Muscle layer of colon (tissue), 2 donors: ENCODE measurements around the gene RRP1B.
"Not testable (repeated sequence)": the region's sequence is repeated elsewhere in the genome, so short reads cannot be mapped to it uniquely, and the experiment has no call there.

Source experiments
- H3K27ac ChIP-seq: one replicate; pipeline ENCODE4 v1.7.0; 2013; ENCODE audit warnings: low read depth, mild to moderate bottlenecking, low read length, moderate library complexity
- H3K27me3 ChIP-seq, 2 donors: one replicate each; pipeline ENCODE4 v1.7.0; 2013; ENCODE audit warnings: low read length in 2 of 2, mild to moderate bottlenecking in 2 of 2; ENCODE audit not compliant: insufficient read depth in 2 of 2, control insufficient read depth in 1 of 2
- H3K36me3 ChIP-seq: one replicate; pipeline ENCODE4 v1.7.0; 2013; ENCODE audit warnings: mild to moderate bottlenecking, low read length; ENCODE audit not compliant: insufficient read depth
- H3K4me1 ChIP-seq: one replicate; pipeline ENCODE4 v1.7.0; 2013; ENCODE audit warnings: mild to moderate bottlenecking, low read length; ENCODE audit not compliant: insufficient read depth
- H3K4me3 ChIP-seq, 2 donors: one replicate each; pipeline ENCODE4 v1.7.0; 2013; ENCODE audit warnings: low read length in 2 of 2, low read depth in 1 of 2, mild to moderate bottlenecking in 1 of 2, moderate library complexity in 1 of 2
- H3K9ac ChIP-seq: one replicate; pipeline ENCODE4 v1.7.0; 2013; ENCODE audit warnings: low read length
- H3K9me3 ChIP-seq: one replicate; pipeline ENCODE4 v1.7.0; 2013; ENCODE audit warnings: mild to moderate bottlenecking, low read length
- donor health status: abdominal sarcoma.
- donor health status: Adenocarcinoma of cecum.

RRP1B gene, protein sequence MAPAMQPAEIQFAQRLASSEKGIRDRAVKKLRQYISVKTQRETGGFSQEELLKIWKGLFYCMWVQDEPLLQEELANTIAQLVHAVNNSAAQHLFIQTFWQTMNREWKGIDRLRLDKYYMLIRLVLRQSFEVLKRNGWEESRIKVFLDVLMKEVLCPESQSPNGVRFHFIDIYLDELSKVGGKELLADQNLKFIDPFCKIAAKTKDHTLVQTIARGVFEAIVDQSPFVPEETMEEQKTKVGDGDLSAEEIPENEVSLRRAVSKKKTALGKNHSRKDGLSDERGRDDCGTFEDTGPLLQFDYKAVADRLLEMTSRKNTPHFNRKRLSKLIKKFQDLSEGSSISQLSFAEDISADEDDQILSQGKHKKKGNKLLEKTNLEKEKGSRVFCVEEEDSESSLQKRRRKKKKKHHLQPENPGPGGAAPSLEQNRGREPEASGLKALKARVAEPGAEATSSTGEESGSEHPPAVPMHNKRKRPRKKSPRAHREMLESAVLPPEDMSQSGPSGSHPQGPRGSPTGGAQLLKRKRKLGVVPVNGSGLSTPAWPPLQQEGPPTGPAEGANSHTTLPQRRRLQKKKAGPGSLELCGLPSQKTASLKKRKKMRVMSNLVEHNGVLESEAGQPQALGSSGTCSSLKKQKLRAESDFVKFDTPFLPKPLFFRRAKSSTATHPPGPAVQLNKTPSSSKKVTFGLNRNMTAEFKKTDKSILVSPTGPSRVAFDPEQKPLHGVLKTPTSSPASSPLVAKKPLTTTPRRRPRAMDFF

DNA sequence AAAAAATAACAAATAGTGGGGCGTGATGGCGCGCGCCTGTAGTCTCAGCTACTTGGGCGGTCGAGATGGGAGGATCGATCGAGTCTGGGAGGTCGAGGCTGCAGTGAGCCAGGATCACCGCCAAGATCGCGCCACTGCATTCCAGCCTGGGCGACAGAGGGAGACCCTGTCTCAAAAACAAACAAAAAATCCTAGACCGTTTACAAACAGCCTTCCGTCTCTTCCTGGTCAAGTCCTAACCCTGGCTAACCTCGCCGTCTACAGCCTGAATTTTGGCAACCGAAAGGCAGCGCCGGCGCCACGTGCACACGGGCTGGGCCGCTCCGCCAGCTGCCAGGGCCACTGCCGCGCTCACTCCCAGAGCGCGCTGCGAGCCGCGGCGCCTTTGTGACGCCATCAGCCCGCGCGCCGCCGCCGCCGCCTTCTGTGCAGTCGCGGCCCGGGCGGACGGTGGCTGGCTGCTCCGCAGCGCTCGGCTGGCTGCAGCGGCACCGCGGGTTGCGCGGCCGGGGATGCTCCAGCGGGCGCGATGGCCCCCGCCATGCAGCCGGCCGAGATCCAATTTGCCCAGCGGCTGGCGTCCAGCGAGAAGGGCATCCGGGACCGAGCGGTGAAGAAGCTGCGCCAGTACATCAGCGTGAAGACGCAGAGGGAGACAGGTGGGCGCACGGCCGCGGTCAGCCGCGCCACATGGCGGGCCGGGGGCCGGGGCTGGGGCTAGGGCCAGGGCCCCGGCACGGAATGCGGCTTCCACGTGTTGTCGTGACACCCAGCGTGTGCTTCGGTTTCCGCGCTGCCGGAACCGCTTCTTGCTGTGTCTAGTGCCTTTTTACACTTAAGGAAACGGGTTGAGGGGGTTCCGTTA is at the start of gene RRP1B, which contains the start of gene HSF2BP:
Gene RRP1B (plus strand): TSS at position 425 of the 865 bp plus-strand sequence. CDS start 105 bp downstream, at position 530.
Gene HSF2BP (minus strand): TSS at position 353 of the 865 bp plus-strand sequence. CDS start 1,392 bp downstream, outside the sequence.
- Histone ChIP-seq H3K9ac (peak within 1 kb of the TSS; percentile 91), H3K4me3 (peak within 1 kb of the TSS; percentile 92 to 99), H3K27me3 (no peaks in the 10 kb centered on the region), H3K36me3 (no peaks in the 10 kb centered on the region), H3K4me1 (peaks cover 11% of the 10 kb centered on the region), H3K9me3 (no peaks in the 10 kb centered on the region), H3K27ac (peak within 1 kb of the TSS; percentile 94)

DNA sequence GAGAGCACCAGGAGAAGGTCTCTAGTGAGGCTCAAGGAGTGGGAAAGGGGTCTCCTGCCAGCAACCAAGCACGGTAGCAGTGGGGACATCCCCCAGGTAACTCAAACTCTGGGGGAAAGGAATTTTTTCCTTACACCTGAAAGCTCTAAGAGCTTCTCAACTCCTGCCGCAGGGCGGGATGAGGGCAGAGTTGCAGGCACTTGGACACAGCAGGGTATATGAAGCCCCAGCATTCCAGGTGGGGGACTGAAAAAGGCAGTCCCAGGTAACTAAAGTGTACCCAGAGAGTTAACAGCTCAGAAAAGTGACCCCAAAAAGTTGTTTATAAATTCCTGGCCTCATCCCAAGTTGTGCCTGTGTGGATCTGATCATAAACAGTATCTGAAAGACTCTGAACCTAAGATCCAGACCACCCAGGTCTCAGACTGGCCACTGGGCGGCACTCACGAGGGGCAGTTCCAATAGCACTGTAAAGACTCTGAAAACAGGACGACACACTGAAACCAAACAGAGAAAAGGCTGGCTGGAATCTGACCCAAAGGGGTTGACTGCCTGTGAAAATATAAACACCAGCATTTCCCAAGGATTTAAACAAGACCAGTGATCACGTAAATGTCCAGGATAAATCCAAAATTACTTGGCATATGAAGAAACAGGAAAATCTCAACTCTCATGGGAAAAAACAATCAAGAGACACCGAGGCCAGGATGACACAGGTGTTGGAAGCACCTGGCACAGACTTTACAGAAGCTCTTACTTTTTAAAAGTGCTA is 47.6 kb upstream of the RRP1B start:
- H3K27me3 ChIP-seq: no peaks in the 10 kb centered on the region
- no peaks in the 10 kb centered on the region for H3K9me3 ChIP-seq
- peaks cover 23% of the 10 kb centered on the region for H3K4me1 ChIP-seq
- H3K36me3 ChIP-seq: no peaks in the 10 kb centered on the region
- peak overlapping the region in 1 of 2 donors; percentile 21 for H3K4me3 ChIP-seq
- no peak overlapping the region for H3K27ac ChIP-seq
- H3K9ac ChIP-seq: no peak overlapping the region

DNA sequence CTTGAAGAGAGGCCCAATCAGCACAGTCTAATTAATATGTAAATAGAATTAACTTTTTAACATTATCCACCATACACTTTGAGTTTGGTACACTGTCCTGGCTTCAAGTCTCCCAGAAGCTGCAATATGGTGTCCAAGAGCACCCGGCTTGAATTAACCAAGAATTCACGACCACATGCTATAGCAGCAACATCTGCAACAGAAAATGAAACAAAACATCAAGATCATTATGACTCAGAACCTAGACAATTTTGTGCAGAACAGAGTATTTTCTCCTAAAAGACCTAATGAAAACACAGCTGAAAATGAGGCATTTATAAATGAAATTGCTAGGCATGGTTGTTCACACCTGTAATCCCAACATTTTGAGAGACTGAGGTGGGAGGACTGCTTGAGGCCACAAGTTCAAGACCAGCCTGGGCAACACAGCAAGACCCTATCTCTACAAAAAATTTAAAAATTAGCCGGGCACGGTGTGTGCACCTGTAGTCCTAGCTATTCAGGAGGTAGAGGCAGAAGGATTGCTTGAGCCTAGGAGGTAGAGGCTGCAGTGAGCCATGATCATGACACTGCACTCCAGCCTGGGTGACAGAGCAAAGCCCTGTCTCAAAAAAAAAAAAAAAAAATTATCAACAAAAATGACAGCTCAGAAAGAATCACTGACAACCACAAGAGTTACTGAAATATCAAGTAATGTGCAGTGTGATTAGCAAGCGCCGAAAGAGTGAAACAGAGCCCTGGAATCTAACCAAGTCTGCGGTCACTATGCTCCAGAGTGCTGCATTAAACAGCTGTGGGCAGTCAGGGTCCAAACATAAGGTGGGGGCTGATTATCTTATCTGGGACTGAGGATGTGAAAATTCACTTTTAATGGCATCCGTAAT is 45.4 kb upstream of the RRP1B start:
- no peaks in the 10 kb centered on the region for H3K36me3 ChIP-seq
- no peaks in the 10 kb centered on the region for H3K9me3 ChIP-seq
- H3K4me1 ChIP-seq: peaks cover 23% of the 10 kb centered on the region
- no peak overlapping the region for H3K9ac ChIP-seq
- H3K27me3 ChIP-seq: no peaks in the 10 kb centered on the region
- no peak overlapping the region for H3K27ac ChIP-seq
- no peak overlapping the region for H3K4me3 ChIP-seq

DNA sequence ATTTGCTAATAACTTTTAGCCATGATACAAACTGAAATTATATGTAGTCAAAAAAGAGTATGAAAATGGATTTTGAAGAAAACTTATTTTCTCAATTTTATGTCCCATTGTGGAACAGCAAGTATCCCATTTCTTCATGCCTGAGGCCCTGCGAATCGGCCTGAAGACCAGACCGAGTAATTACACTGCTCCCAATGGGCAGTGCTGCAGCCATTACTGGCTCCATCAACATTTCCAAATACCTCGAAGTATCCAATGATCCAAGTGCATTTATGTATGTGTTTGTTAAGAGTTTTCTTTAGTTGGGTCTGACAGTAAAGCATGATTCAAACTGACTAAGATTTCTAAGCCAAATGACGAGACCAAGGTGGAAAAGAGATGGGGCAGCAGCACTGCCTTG is 44.5 kb upstream of the RRP1B start:
- Histone ChIP-seq H3K27me3 (no peaks in the 10 kb centered on the region), H3K4me3 (no peak overlapping the region), H3K4me1 (peaks cover 14% of the 10 kb centered on the region), H3K27ac (no peak overlapping the region), H3K36me3 (no peaks in the 10 kb centered on the region), H3K9me3 (no peaks in the 10 kb centered on the region), H3K9ac (no peak overlapping the region)

DNA sequence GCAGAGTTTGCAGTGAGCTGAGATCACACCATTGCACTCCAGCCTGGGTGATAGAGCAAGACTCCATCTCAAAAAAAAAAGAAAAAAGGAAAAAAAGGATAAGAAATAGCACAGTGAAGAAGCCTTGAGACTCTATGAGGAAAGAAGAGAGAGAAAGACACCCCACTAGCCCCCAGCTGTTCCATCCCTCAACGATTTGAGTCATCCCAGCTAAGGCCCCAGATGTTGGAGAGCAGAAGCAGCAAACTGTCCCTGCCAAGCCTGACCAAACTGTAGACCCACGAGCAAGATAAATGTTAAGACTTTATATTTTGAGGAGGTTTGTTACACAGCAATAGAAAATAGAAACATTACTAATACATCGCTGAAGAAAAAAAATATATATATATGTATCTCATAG is 42.5 kb upstream of the RRP1B start:
- not testable (repeated sequence) for H3K4me1 ChIP-seq, H3K27me3 ChIP-seq, H3K27ac ChIP-seq, H3K36me3 ChIP-seq, H3K4me3 ChIP-seq, H3K9me3 ChIP-seq, H3K9ac ChIP-seq

DNA sequence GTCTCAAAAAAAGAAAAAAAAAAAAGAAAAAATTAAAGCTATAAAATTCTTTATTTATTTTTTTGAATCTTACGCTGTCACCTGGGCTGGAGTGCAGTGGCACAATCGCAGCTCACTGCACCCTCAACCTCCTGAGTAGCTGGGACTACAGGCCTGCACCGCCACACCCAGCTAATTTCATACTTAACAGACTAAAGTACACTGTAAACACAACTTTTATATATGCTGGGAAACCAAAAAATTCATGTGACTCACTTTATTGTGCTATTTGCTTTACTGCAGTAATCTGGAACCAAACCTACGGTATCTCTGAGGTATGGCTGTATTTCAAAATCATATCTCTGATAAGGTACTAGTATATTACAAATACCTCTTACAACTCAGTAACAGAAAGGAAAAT is 40.4 kb upstream of the RRP1B start:
- no peak overlapping the region for H3K9ac ChIP-seq
- H3K27ac ChIP-seq: no peak overlapping the region
- H3K9me3 ChIP-seq: peaks cover 5% of the 10 kb centered on the region
- H3K4me3 ChIP-seq: no peak overlapping the region
- H3K27me3 ChIP-seq: no peaks in the 10 kb centered on the region
- H3K36me3 ChIP-seq: no peaks in the 10 kb centered on the region
- H3K4me1 ChIP-seq: no peaks in the 10 kb centered on the region

DNA sequence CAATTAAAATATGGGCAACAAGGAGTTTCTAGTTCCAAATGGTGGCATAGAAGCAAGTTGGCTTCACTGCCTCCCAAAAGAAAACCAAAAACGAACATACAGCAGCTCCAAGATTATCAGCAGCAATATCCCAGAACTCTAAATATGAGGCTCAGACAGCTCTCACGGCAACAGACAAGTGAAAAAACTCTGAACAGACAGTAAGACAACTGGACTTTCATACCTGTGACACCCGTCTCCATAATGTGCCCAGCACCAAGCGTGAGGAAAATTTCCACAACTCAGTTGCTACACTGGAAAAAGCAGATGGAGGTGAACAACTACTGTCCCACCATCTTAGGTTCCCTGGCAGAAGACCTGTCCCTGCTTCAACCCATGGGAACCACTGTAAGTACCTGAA is 40.0 kb upstream of the RRP1B start:
- H3K9me3 ChIP-seq: peaks cover 5% of the 10 kb centered on the region
- no peak overlapping the region for H3K4me3 ChIP-seq
- H3K36me3 ChIP-seq: no peaks in the 10 kb centered on the region
- no peaks in the 10 kb centered on the region for H3K27me3 ChIP-seq
- H3K4me1 ChIP-seq: no peaks in the 10 kb centered on the region
- H3K9ac ChIP-seq: no peak overlapping the region
- no peak overlapping the region for H3K27ac ChIP-seq

DNA sequence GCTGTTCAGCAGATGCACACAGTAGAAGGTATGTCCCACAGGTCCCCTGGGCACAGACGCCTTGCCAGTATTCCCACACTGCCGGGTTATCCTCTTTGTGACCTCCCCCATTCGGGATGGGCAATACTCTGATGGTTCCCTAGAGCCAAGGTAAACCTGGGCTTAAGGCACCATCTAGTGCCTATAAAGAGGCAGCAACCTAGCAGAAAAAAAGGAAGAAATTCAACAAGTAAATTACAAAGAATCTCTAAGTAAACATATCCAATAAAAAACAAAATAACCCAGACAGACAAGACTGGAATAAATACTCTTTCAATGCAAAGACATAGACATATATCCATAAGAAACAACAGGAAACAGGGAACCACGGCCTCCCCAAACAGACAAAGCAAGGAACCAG is 39.5 kb upstream of the RRP1B start:
- no peak overlapping the region for H3K9ac ChIP-seq
- H3K9me3 ChIP-seq: peaks cover 5% of the 10 kb centered on the region
- no peaks in the 10 kb centered on the region for H3K27me3 ChIP-seq
- no peaks in the 10 kb centered on the region for H3K36me3 ChIP-seq
- H3K4me1 ChIP-seq: no peaks in the 10 kb centered on the region
- H3K4me3 ChIP-seq: no peak overlapping the region
- H3K27ac ChIP-seq: no peak overlapping the region

DNA sequence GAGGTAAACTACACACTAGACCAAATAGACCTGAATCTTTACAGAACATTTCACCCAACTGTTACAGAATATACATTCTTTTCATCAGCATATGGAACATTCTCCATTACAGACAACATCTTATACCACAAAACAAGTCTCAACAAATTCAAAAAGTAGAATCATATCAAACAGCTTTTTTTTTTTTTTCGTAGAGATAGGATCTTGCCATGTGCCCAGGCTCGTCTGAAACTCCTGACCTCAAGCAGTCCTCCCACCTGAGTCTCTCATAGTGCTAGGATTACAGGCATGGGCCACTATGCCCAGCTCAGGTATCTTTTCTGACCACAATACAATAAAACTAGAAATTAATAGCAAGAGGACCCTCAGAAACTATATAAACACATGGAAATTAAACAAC is 36.6 kb upstream of the RRP1B start:
- no peak overlapping the region for H3K4me3 ChIP-seq
- no peaks in the 10 kb centered on the region for H3K27me3 ChIP-seq
- peaks cover 5% of the 10 kb centered on the region for H3K9me3 ChIP-seq
- no peaks in the 10 kb centered on the region for H3K36me3 ChIP-seq
- no peak overlapping the region for H3K27ac ChIP-seq
- no peaks in the 10 kb centered on the region for H3K4me1 ChIP-seq
- no peak overlapping the region for H3K9ac ChIP-seq

DNA sequence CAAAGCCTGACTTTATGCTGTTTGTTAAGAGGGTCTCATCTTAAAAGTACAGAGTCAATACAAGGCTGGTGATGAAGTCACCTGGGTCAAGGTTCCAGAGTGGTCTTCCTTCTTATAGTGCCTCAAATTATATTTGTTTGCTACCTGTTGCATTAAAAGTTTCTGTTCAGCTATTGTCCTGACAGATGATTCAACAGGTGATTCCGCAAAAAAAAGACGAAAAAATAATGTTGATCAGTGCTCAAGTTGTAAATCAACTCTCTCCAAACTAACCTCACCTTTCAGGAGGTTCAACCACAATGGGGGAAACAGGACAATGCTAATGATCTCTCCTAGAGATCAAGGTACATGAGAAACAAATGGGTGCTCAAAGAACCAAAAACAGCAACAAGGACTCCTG is 35.8 kb upstream of the RRP1B start:
- Histone ChIP-seq H3K27ac (no peak overlapping the region), H3K9ac (no peak overlapping the region), H3K4me1 (no peaks in the 10 kb centered on the region), H3K4me3 (no peak overlapping the region), H3K9me3 (peaks cover 5% of the 10 kb centered on the region), H3K27me3 (no peaks in the 10 kb centered on the region), H3K36me3 (no peaks in the 10 kb centered on the region)
